Ascending aorta (tissue), 2 donors: ENCODE data around the gene SLIT3. TPM values are rescaled to one million over a fixed set of nuclear protein-coding genes. Genes with fewer than 3 reads are reported as not detected.

Source experiments
- DNase-seq, 2 donors: peaks; one replicate each; pipeline ENCODE4 v3.0.0-alpha.2; 2019; ENCODE audit warnings: low spot score in 2 of 2
- H3K27ac ChIP-seq, 2 donors: fragments of 200-600 bp; sonication (generic); one replicate each; pipeline ENCODE4 v1.5.1; 2016 to 2017; ENCODE audit warnings: mild to moderate bottlenecking in 1 of 2
- H3K27me3 ChIP-seq: fragments of 200-600 bp; sonication (generic); one replicate; pipeline ENCODE4 v1.5.1; 2017
- H3K36me3 ChIP-seq, 2 donors: fragments of 200-600 bp; sonication (generic); one replicate each; pipeline ENCODE4 v1.5.1; 2016
- H3K4me1 ChIP-seq, 2 donors: fragments of 200-600 bp; sonication (generic); one replicate each; pipeline ENCODE4 v1.5.1; 2016 to 2017; ENCODE audit warnings: mild to moderate bottlenecking in 1 of 2
- H3K4me3 ChIP-seq, 2 donors: fragments of 200-600 bp; sonication (generic); one replicate each; pipeline ENCODE4 v1.5.1; 2016 to 2017; ENCODE audit warnings: mild to moderate bottlenecking in 1 of 2
- H3K9me3 ChIP-seq, 2 donors: fragments of 200-600 bp; sonication (generic); one replicate each; pipeline ENCODE4 v1.5.1; 2016
- CTCF ChIP-seq, 3 experiments: fragments of 200-600 bp in 2 of 3; fragments of 450-650 bp in 1 of 3; sonication (generic) in 2 of 3; IDR thresholded peaks; one replicate each; pipeline ENCODE4 v1.5.1; 2016 to 2019; ENCODE audit warnings: antibody characterized with exemption in 3 of 3, mild to moderate bottlenecking in 1 of 3, moderate library complexity in 1 of 3
- intact Hi-C: fragments of 100-400 bp; cut with DNase I; formaldehyde crosslinking; loops from one replicate; pipeline ENCODE4 v1.15.1; 2023
- total RNA-seq: library from RNA; depleted of rRNA; stranded (reverse); fragments of >200 nt; gene quantifications from one replicate; pipeline ENCODE4 v1.1.0, GENCODE V29; 2016

Gene SLIT3
- total RNA-seq, 1 donor from 2014 or later, result 128 TPM

DNA sequence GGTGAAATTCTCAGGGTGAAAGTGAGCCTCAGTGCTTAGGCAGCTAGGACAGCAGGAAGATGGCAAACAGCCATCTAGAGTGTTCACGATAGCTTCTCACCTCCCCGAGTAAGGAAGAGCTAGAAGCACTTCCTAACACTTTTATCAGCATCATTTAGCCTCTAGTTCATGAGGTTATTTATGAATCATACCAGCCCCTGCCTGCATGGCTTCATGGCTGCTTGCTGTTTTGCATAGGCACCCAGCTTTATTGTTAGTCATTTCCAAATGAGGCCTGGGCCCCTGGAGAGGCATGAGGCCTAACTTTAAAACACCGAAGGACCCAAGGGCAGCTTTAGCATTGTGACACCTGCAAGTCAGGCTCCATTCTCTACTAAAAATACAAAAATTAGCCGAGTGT lies 586.9 kb downstream of the SLIT3 start:
- H3K27me3 ChIP-seq, result no peaks in the 10 kb centered on the region
- DNase-seq, result no peak
- intact Hi-C loops, result no loop called here
- H3K4me1 ChIP-seq, result peaks cover 0 to 9% of the 10 kb centered on the region in 2 donors
- no peak overlapping the region for H3K4me3 ChIP-seq
- no peaks in the 10 kb centered on the region for H3K36me3 ChIP-seq
- no peaks in the 10 kb centered on the region for H3K9me3 ChIP-seq
- peak overlapping the region in 1 of 2 donors; percentile 5 for H3K27ac ChIP-seq
- no peak for TF ChIP-seq CTCF (IDR thresholded peaks at IDR 0.05)

DNA sequence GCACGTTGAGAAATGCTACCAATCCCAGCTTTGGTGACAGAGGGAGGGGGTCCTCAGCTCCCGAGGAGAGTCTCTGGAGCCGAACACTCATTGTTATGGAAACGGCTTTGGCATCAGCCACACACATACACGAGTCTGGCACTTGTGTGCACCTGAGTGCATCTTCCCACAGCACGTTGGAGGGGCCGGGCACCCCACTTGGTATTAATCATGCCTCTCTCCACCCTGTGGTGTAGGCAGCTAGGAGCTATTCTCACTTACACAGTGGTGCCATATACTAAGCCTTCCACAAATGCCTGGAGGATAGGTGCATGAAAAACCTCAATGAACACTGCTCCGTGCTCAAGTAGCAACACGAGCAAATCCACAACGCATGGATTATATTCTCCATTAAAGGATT lies 587.9 kb downstream of the SLIT3 start:
- Histone ChIP-seq H3K4me1 (peaks cover 0 to 9% of the 10 kb centered on the region in 2 donors), H3K27ac (peak overlapping the region; percentile 67 to 75), H3K9me3 (no peaks in the 10 kb centered on the region), H3K36me3 (no peaks in the 10 kb centered on the region), H3K4me3 (no peak overlapping the region), H3K27me3 (no peaks in the 10 kb centered on the region)
- TF ChIP-seq CTCF (IDR thresholded peaks at IDR 0.05), result no peak
- intact Hi-C loops, result loop anchor here (2.0 kb wide), 2 partner anchors 22 to 52 kb away; no protein-coding TSS in a partner anchor
- DNase-seq, result no peak

DNA sequence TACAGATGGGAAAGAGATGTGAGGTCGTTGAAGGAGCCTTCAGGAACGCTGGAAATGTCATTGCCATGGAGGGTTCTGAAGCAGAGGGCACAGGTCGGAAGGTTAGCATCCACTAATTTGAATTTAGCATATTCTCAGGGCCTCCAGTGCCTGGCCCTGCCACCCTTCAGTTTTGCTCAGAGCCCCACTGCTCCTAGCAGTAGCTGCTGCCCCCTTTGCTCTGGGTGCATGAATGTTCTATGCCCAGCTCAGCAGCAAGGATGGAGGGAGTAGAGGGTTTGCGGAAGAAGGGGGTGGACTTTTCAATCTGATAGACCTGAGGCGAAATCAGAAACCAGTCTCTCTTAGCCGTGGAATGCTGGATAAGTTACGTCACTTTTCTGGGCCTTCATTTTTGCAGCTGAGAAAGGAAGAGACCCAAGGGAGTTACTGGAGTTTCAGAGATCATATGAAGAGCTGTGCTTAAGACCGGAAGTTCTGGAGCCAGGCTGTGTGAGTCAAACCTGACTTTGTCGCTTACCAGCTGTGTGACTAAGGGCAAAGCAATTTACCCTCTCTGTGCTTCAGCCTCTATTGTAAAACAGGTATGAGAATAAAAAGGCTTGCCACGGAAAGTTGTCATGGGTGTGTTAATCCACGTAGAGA lies 588.5 kb downstream of the SLIT3 start:
- Histone ChIP-seq H3K4me1 (peaks cover 0 to 9% of the 10 kb centered on the region in 2 donors), H3K4me3 (no peak overlapping the region), H3K36me3 (no peaks in the 10 kb centered on the region), H3K27me3 (no peaks in the 10 kb centered on the region), H3K9me3 (no peaks in the 10 kb centered on the region), H3K27ac (peak overlapping the region; percentile 67 to 75)
- intact Hi-C loops, result loop anchor here (2.0 kb wide), 2 partner anchors 22 to 52 kb away; no protein-coding TSS in a partner anchor
- peak in 1 of 2 donors; percentile 84 for DNase-seq
- no peak for TF ChIP-seq CTCF (IDR thresholded peaks at IDR 0.05)

DNA sequence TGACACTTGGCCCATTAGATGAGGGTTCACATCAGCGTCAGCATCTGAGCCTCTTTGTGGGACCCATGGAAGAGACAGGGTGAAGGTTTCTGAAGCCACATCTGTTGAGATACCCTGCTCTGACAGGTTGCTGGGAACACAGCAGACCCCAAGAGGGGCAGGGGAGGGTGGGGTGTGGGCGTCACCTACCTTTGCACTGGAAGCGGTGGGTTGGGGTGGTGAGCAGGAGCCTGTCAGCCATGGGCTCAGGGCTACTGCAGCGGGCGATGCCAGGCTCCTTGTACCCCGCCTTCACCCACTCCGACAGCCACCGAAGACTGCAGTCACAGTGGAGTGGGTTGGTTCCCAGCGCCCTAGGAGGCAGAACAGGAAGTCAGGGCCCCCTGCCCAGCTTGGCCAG lies 590.2 kb downstream of the SLIT3 start:
- DNase-seq, result no peak
- Histone ChIP-seq H3K27ac (no peak overlapping the region), H3K4me1 (peaks cover 0 to 9% of the 10 kb centered on the region in 2 donors), H3K27me3 (no peaks in the 10 kb centered on the region), H3K36me3 (no peaks in the 10 kb centered on the region), H3K4me3 (no peak overlapping the region), H3K9me3 (no peaks in the 10 kb centered on the region)
- intact Hi-C loops, result no loop called here
- no peak for TF ChIP-seq CTCF (IDR thresholded peaks at IDR 0.05)

DNA sequence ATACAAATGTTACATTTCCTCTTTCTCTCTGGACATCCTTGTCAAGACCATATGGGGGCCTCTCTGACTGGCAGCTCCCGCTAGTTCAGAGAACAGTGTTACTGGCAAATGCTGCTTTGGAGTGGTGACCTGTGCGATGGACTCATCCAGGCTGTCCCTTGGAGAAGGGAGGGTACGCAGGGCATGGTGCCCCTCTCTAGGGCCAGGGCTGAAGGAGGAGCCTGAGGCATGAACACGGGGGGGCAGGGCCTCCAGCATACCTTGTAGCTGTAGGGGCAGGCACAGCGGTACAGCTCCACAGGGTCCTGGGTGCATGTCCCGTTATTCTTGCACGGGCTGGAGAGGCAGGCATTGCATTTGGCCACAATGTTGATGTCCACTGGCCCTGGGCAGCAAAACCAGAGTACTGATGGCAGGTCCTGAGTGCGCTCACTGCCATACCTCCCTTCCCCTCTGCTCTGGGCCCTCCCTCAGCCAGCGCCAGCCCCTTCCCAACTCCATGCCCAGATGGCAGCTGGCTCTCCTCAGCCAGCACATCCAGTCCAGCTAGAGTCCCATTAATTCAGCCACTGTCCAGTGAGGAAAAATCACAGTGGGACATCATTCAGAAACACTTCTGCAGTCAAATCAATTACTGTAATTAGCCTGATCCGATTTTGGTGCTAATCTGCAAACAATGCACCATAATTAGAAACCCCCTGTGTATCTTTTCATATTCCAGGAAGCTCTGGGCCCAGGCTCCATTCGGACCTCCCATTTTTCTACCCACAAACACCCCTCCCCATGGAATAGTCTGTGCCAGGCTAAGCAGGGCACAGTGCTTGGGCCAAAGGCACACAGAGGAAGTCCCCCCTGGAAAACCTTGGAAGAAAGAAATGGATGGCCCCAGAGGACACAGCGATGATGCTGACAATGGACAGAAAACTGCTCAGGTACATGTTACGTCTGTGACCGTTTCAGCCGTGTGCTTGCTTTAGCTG lies 592.9 kb downstream of the SLIT3 start:
- H3K27me3 ChIP-seq, result no peaks in the 10 kb centered on the region
- no peak overlapping the region for H3K27ac ChIP-seq
- peaks cover 0 to 8% of the 10 kb centered on the region in 2 donors for H3K4me1 ChIP-seq
- H3K9me3 ChIP-seq, result no peaks in the 10 kb centered on the region
- intact Hi-C loops, result loop anchor here (5.0 kb wide), 1 partner anchor 279 kb away; no protein-coding TSS in a partner anchor
- DNase-seq, result no peak
- H3K4me3 ChIP-seq, result no peak overlapping the region
- peaks cover 0 to 4% of the 10 kb centered on the region in 2 donors for H3K36me3 ChIP-seq
- no peak for TF ChIP-seq CTCF (IDR thresholded peaks at IDR 0.05)
